HL-60 (cell line): ENCODE measurements around the gene A1CF.

Experiments
- DNase-seq, 2 experiments: peaks; one replicate each; pipeline ENCODE4 v3.0.0-alpha.2; 2010 to 2020; ENCODE audit warnings: low read depth in 1 of 2, low spot score in 1 of 2
- H3K27ac ChIP-seq: fragments of 250-450 bp; sonication (Bioruptor Pico); replicated peaks from 2 replicates; pipeline ENCODE4 v1.5.1; 2020; ENCODE audit warnings: mild to moderate bottlenecking, moderate library complexity
- H3K27me3 ChIP-seq: fragments of 250-450 bp; sonication (Bioruptor Pico); 2 replicates; pipeline ENCODE4 v1.5.1; 2021; ENCODE audit warnings: mild to moderate bottlenecking, moderate library complexity; ENCODE audit not compliant: insufficient read depth, poor library complexity, severe bottlenecking
- H3K4me3 ChIP-seq: replicated peaks from 2 replicates; pipeline ENCODE4 v1.5.1; 2011; ENCODE audit warnings: mild to moderate bottlenecking, control low read depth, low read length; ENCODE audit not compliant: insufficient read depth
- GABPA ChIP-seq: IDR thresholded peaks from 2 replicates; pipeline ENCODE4 v1.6.1; 2012; ENCODE audit warnings: low read depth
- POLR2AphosphoS5 ChIP-seq: IDR thresholded peaks from 2 replicates; pipeline ENCODE4 v1.6.1; 2012; ENCODE audit warnings: low read depth
- SPI1 ChIP-seq: IDR thresholded peaks from 2 replicates; pipeline ENCODE4 v1.6.1; 2012; ENCODE audit warnings: low read depth, mild to moderate bottlenecking, borderline replicate concordance
- TF ChIP-seq, protein P1 (sequence below): IDR thresholded peaks from one replicate; pipeline ENCODE4 v1.5.1; 2011; ENCODE audit warnings: low read length, control low read depth, inconsistent platforms; ENCODE audit not compliant: insufficient read depth
- TF ChIP-seq, protein P2 (sequence below): IDR thresholded peaks from 2 replicates; pipeline ENCODE4 v1.6.1; 2012; ENCODE audit warnings: low read depth; ENCODE audit not compliant: insufficient replicate concordance

A1CF gene

DNA sequence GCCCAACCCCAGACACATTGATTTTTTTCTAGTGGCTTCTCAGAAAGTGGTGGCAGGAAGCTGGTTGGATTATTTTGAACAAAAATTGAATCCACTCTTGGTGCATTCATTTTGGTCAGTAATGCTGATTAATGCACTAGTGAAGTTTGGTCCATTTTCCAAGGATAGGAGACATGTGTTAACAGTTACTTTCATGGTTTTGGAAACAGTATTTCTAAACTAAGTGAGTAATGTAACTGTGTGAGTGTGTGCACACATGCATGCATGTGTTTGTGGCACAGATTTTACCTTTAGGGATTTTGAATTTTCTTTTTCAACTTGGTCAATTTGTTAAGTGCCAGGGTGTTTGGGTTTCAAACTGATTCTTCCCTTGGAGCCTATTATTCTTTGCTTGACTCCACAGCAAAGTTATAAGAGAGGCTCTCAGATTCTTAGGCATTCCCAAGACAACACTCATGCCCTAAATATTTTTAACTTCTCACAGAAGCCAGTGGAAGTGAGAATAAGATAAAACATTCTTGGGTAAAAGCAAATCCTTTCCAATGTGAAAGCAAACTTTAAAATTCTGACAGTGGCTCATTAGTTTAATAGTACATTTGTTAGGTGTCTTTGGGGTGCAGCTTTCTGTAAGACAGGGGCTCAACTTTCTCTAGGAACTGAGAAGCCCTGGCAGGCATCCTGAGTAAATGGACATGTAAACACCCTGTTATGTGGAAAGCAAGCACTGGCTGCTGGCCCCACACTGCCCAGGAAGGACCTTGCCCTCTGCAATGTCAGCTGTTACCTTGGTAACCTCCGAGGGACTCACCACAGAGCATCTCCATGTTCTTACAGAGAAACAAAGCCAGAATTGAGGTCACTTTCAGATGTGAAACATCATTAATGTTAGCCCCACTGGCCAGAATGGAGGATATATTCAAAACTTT, 77.3 kb downstream of the A1CF start:
- Histone ChIP-seq H3K27me3 (no peaks in the 10 kb centered on the region), H3K27ac (no peak overlapping the region), H3K4me3 (no peak overlapping the region)
- TF ChIP-seq GABPA (no peak), SPI1 (no peak), POLR2AphosphoS5 (no peak)
- TF ChIP-seq, protein P1, sequence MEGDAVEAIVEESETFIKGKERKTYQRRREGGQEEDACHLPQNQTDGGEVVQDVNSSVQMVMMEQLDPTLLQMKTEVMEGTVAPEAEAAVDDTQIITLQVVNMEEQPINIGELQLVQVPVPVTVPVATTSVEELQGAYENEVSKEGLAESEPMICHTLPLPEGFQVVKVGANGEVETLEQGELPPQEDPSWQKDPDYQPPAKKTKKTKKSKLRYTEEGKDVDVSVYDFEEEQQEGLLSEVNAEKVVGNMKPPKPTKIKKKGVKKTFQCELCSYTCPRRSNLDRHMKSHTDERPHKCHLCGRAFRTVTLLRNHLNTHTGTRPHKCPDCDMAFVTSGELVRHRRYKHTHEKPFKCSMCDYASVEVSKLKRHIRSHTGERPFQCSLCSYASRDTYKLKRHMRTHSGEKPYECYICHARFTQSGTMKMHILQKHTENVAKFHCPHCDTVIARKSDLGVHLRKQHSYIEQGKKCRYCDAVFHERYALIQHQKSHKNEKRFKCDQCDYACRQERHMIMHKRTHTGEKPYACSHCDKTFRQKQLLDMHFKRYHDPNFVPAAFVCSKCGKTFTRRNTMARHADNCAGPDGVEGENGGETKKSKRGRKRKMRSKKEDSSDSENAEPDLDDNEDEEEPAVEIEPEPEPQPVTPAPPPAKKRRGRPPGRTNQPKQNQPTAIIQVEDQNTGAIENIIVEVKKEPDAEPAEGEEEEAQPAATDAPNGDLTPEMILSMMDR = no peak
- TF ChIP-seq, protein P2, sequence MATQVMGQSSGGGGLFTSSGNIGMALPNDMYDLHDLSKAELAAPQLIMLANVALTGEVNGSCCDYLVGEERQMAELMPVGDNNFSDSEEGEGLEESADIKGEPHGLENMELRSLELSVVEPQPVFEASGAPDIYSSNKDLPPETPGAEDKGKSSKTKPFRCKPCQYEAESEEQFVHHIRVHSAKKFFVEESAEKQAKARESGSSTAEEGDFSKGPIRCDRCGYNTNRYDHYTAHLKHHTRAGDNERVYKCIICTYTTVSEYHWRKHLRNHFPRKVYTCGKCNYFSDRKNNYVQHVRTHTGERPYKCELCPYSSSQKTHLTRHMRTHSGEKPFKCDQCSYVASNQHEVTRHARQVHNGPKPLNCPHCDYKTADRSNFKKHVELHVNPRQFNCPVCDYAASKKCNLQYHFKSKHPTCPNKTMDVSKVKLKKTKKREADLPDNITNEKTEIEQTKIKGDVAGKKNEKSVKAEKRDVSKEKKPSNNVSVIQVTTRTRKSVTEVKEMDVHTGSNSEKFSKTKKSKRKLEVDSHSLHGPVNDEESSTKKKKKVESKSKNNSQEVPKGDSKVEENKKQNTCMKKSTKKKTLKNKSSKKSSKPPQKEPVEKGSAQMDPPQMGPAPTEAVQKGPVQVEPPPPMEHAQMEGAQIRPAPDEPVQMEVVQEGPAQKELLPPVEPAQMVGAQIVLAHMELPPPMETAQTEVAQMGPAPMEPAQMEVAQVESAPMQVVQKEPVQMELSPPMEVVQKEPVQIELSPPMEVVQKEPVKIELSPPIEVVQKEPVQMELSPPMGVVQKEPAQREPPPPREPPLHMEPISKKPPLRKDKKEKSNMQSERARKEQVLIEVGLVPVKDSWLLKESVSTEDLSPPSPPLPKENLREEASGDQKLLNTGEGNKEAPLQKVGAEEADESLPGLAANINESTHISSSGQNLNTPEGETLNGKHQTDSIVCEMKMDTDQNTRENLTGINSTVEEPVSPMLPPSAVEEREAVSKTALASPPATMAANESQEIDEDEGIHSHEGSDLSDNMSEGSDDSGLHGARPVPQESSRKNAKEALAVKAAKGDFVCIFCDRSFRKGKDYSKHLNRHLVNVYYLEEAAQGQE = no peak
- no peak for DNase-seq

DNA sequence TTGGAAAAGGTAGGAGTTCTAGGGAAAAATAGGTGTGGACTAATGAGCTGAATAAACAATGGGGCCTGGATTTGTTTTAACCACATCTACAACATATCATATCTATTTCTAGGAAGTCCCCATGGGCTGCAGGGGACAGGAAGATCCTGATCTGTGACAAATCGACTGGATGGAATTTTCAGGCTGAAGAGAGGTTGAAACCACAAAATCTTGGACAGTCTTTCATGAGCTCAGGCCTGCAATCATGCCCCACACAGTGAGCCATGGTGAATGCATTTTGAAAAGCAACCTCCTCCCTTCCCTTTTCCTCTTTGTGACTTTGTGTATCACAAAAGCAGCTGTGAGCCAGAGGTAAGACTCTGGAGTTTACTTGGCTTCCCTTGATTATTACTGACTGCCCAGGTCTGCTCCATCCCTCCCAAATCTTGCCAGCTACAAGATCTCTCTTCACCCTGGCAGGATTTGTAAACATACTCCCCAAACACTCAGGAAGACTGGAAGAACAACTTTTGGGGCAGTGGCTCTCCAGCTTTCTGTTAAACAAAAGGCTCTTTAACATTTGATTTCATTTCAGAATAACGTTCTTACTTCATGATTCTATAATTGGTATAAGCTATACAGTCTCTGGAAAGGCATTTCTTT, 79.3 kb downstream of the A1CF start:
- DNase-seq = no peak
- H3K4me3 ChIP-seq = no peak overlapping the region
- no peak overlapping the region for H3K27ac ChIP-seq
- TF ChIP-seq, protein P1 = no peak
- TF ChIP-seq, protein P2 = no peak
- peaks cover 5% of the 10 kb centered on the region for H3K27me3 ChIP-seq

DNA sequence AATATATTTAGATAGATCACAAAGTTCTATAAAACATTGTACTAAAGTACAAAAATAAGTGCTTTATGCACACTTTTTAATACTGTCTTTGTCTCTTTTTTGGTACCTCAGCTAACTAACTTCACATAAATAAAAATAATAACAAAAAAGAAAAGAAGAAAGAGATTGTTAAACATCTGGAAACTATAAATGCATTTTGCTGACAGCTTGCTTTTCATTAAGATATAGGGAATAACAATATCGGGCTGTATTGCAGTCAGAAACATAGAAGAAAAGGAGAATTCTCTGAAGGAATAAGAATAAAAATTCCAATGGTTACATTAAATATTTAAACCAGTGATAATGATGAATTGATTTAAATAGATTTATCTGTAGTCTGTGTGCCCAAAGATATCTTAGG, 85.8 kb downstream of the A1CF start:
- peaks cover 5% of the 10 kb centered on the region for H3K27me3 ChIP-seq
- no peak for DNase-seq
- H3K27ac ChIP-seq = no peak overlapping the region
- no peak overlapping the region for H3K4me3 ChIP-seq
- no peak for TF ChIP-seq POLR2AphosphoS5
- TF ChIP-seq, protein P1 = no peak
- no peak for TF ChIP-seq SPI1
- no peak for TF ChIP-seq GABPA
- TF ChIP-seq, protein P2 = no peak
